NOMO-1 (cell line): ENCODE measurements around the gene MAD1L1.
"Not testable (repeated sequence)": the region's sequence is repeated elsewhere in the genome, so short reads cannot be mapped to it uniquely, and the experiment has no call there.

Experiments used
- DNase-seq, 2 experiments: peaks; one replicate each; lab custom pipeline; 2025; ENCODE audit not compliant: unreplicated experiment in 2 of 2; lab: John Stamatoyannopoulos, UW

MAD1L1 gene

GRCh38 chr7:2037808-2038522 lies 194.8 kb downstream of the MAD1L1 start:
- peak in 1 of 2 experiments; percentile 15 for DNase-seq

GRCh38 chr7:2037301-2037807 lies 195.4 kb downstream of the MAD1L1 start:
- no peak for DNase-seq

GRCh38 chr7:2036786-2037185 lies 196.0 kb downstream of the MAD1L1 start:
- DNase-seq = no peak

GRCh38 chr7:2036201-2036600 lies 196.5 kb downstream of the MAD1L1 start:
- not testable (repeated sequence) for DNase-seq

- DNase-seq = no peak
Measured at GRCh38 chr7:2034291-2035201, 198.2 kb downstream of the MAD1L1 start.

- no peak for DNase-seq
Measured at GRCh38 chr7:2033586-2034135, 199.1 kb downstream of the MAD1L1 start.

GRCh38 chr7:2032876-2033407 lies 199.8 kb downstream of the MAD1L1 start:
- DNase-seq = no peak

GRCh38 chr7:2032030-2032875 lies 200.5 kb downstream of the MAD1L1 start:
- no peak for DNase-seq

GRCh38 chr7:2031451-2031845 lies 201.3 kb downstream of the MAD1L1 start:
- DNase-seq = no peak

- DNase-seq = no peak
Measured at GRCh38 chr7:2030475-2031450, 202.0 kb downstream of the MAD1L1 start.

GRCh38 chr7:2029936-2030335 lies 202.8 kb downstream of the MAD1L1 start:
- DNase-seq = no peak

GRCh38 chr7:2029211-2029905 lies 203.4 kb downstream of the MAD1L1 start:
- no peak for DNase-seq

- DNase-seq = no peak
Measured at GRCh38 chr7:2028733-2029132, 204.0 kb downstream of the MAD1L1 start.

GRCh38 chr7:2025188-2025587 lies 207.6 kb downstream of the MAD1L1 start:
- no peak for DNase-seq

GRCh38 chr7:2024567-2024918 lies 208.2 kb downstream of the MAD1L1 start:
- DNase-seq = no peak

- DNase-seq = peak; percentile 40 to 61
Measured at GRCh38 chr7:2023877-2024566, 208.7 kb downstream of the MAD1L1 start.

GRCh38 chr7:2022737-2023250 lies 210.0 kb downstream of the MAD1L1 start:
- no peak for DNase-seq

GRCh38 chr7:2022021-2022409 lies 210.7 kb downstream of the MAD1L1 start:
- no peak for DNase-seq
